Fibroblast of peridontal ligament (primary cell): Measurements from ENCODE around the gene IDUA.
"Not testable (repeated sequence)": the region's sequence is repeated elsewhere in the genome, so short reads cannot be mapped to it uniquely, and the experiment has no call there.

ENCODE experiments used
- DNase-seq: peaks from one replicate; pipeline ENCODE4 v3.0.0-alpha.2; 2010; ENCODE audit errors: extremely low read depth

IDUA gene

DNA sequence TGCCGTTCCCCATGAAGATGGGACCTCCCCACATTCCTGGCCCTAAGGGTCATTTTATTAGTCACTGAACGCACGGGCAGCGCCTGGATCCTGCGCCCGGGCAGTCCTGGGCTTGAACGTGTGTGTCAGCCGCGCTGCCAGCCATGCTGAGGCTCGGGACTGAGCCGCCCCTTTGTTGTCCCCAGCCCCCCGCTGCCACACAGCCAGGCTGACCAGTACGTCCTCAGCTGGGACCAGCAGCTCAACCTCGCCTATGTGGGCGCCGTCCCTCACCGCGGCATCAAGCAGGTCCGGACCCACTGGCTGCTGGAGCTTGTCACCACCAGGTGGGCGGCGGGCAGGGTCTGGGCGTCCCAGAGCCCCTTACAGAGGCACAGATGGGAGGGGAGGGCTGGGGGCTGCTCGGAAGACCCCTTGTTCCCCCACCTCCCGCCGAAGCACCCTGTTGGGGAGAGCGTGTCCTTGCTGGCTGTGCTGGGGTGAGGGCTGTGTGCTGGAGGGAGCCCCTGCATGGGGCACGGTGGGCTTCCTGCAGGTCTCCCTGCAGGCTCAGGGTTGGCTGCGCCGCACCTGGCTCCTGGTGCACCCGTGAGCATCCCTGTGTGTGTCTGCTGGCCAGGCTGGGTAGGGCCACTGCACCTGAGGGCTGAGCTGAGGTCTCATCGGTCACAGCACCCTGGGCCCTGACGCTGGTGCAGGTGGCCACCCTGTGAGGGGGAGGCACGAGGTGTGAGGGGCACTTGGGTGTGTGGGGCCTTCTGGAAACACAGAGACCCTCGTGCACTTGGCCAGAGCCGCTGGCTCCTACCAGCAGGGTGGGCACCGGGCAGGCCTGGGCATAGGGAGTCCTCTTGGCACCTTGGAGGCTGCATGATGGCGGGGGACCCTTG is 1.0 kb downstream of the IDUA start:
- peak; percentile 35 for DNase-seq

GRCh38 chr4:988726-989721 is 2.2 kb downstream of the IDUA start:
- DNase-seq, result no peak

GRCh38 chr4:989722-990471 is 3.1 kb downstream of the IDUA start:
- no peak for DNase-seq

DNA sequence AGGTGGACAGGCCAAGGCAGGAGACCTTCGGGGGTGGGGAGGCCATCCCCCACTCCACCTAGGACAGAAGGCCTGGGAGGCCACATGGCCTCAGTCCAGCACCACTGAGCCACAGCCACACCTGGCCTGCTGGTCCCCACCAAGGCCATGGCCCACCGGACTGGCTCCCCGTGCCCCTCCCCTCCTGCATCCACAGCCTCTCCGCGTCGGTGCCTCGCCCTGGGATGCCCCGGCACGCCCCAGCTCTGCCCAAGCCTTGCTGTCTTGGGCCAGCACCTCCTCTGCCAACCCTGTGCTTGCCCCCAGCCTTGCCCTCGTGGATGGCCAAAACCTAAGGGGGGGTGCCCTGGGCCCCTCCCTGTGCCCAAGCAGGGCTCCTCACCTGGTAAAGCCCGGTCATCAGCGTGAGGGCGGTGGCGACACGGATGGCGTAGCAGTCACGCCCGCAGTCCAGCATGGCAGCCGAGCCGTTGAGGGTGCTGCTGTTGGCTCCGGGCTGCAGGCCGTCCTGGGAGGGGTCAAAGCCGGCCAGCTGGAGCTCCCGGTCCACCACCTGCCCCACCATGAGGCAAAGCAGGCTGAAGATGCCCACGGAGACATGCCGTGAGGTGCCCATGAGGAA is 4.0 kb downstream of the IDUA start:
- no peak for DNase-seq

DNA sequence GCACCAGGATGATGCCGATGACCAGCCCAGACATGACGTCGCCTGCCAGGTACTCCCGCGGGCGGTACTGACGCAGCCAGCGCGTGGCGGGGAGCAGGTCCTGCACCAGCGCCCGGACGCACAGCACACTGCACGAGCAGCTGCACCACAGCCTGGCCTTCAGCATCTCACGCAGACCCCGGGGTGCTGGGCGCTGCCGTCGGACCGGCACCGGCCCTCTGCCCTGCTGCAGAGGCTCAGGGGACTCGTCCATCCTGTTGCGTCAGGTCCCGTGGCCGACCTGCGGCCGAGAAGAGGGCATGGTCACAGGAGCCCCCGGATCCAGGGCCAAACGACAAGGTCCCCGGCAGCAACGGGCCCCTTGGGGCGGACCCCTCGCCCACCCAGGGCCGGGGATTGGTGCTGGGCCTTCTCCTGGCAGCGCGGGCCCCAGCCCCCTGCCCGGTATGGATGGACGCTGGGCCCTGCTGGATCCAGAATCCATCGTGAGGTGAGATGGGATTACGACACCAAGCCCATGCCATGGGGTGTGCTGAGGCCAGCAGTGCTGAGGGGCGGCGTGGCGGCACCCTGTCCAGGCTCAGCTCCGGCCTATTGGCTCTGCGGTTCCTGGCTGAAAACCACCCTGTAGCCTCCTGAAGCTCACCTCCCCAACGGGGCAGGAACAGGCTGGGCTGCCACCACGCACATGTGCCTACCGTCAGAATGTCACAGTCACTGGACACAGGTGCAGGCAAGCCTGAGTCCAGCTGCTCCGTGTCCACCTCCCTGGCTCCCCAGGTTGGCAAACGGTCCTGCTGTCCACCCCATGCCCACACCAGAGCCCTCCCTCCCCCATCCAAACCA is 4.8 kb downstream of the IDUA start:
- DNase-seq, result no peak

GRCh38 chr4:992297-993110 is 5.7 kb downstream of the IDUA start:
- DNase-seq, result no peak

GRCh38 chr4:993111-994029 is 6.5 kb downstream of the IDUA start, which contains the start of gene SLC26A1:
SLC26A1 (minus strand) TSS chr4:993404; CDS start chr4:991703, 1,701 bp downstream.
- no peak for DNase-seq

GRCh38 chr4:995311-996026 is 8.6 kb downstream of the IDUA start:
- DNase-seq, result no peak

GRCh38 chr4:996030-996996 is 9.5 kb downstream of the IDUA start:
- no peak for DNase-seq

GRCh38 chr4:996997-997374 is 10.1 kb downstream of the IDUA start:
- DNase-seq, result no peak

DNA sequence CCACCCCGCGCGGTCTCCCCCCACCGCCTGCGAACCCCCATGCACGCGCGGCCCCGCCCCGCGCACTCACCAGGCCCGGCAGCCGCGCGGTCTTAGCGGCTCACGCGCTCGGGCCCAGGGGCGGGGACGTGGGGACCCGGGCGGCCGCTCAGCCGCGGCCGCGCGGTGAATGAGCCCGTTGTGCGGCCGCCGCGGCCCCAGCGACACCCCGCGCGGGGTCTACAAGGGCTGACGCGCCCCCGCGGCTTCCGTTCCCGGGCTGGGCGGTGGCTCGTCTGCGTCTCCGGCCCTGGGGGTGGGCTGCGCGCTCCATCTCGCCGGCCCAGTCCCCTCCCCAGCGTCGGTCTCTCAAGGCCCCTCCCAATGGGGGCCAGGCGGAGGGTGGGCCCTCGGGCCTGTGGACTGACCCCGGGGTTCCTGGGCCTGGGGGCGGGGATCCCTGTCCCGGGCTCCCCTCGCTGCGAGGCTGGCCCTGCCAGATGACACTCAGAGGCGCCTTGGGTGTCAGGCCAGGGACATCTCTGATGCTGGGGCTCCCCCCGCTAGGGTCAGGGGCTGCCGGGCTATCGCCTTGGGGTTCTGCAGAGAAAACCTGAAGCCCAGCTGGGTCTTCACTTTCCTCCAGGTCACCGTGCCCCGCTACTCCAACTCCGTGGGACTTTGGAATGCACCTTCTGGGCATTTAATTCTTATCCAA is 10.7 kb downstream of the IDUA start:
- no peak for DNase-seq

GRCh38 chr4:998096-998691 is 11.3 kb downstream of the IDUA start:
- DNase-seq, result no peak

DNA sequence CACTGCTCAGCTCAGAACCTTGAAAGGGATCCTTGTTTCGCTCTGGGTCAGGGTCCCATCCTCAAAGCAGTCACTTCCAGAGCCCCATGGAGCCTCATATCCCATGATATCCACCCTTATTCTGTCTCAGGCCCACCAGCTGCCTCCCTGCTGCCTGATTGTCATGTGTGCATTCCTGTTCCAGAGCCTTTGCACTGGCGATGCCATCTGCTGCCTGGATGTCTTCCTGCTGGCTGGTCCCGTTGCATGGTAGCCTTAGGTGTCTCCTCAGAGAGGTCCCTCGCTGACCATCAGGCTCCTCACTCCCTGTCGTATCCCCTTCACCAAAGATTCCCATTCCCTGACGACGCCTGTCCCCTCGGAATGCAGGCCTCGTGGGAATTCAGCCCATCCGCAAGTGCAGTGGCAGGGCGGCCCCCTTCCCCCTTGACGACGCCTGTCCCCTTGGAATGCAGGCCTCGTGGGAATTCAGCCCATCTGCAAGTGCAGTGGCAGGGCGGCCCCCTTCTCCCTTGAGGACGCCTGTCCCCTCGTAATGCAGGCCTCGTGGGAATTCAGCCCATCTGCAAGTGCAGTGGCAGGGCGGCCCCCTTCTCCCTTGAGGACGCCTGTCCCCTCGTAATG is 12.5 kb downstream of the IDUA start:
- not testable (repeated sequence) for DNase-seq

GRCh38 chr4:999882-1000425 is 13.1 kb downstream of the IDUA start:
- DNase-seq, result no peak
